HG03342 (cell line): ENCODE results near the gene GMPS.
"Not testable (repeated sequence)": the region's sequence is repeated elsewhere in the genome, so short reads cannot be mapped to it uniquely, and the experiment has no call there.

ENCODE experiments used
- ATAC-seq: cut with Tn5 transposase; IDR thresholded peaks from one replicate; pipeline ENCODE4 v1.9.1; 2021; ENCODE audit warnings: mild to moderate bottlenecking, moderate library complexity; ENCODE audit not compliant: unreplicated experiment

GMPS gene

GRCh38 chr3:155934230-155934629, 63.8 kb downstream of the GMPS start:
- no peak for ATAC-seq

GRCh38 chr3:155938409-155938808, 68.0 kb downstream of the GMPS start:
- ATAC-seq: no peak

- ATAC-seq: no peak
Observed at GRCh38 chr3:155941354-155941753, 70.9 kb downstream of the GMPS start.

DNA sequence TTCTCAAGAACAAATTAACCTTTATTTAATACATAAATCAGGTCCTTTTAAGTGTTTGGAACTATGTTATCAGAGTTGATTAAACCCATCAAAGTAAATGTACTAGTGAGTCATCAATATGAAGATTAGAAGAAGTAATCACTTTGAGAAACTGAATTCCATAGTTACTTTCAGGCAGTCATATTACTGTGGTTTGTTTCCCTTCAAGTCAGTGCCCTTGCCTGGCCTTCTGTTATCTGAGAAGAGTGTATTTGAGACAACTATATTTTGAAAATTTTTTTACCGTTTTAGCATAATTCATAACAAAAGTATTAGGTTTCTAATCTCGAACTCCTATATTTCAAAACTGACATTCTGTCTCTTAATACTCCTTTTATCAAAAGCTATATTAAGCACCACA, 73.6 kb downstream of the GMPS start:
- ATAC-seq: no peak

GRCh38 chr3:155946178-155946577, 75.7 kb downstream of the GMPS start:
- no peak for ATAC-seq

DNA sequence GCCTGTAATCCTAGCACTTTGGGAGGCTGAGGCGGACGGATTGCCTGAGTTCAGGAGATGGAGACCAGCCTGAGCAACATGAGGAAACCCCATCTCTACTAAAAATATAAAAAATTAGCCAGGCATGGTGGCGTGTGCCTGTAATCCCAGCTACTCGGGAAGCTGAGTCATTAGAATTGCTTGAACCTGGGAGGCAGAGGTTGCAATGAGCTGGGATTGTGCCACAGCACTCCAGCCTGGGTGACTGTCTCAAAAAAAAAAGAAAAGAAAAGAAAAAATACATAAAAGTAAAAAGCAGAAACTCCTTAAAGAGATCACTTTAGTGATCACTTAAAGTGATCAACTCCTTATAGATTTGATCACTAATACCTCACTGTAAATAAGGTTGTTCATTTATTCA, 78.0 kb downstream of the GMPS start:
- no peak for ATAC-seq

DNA sequence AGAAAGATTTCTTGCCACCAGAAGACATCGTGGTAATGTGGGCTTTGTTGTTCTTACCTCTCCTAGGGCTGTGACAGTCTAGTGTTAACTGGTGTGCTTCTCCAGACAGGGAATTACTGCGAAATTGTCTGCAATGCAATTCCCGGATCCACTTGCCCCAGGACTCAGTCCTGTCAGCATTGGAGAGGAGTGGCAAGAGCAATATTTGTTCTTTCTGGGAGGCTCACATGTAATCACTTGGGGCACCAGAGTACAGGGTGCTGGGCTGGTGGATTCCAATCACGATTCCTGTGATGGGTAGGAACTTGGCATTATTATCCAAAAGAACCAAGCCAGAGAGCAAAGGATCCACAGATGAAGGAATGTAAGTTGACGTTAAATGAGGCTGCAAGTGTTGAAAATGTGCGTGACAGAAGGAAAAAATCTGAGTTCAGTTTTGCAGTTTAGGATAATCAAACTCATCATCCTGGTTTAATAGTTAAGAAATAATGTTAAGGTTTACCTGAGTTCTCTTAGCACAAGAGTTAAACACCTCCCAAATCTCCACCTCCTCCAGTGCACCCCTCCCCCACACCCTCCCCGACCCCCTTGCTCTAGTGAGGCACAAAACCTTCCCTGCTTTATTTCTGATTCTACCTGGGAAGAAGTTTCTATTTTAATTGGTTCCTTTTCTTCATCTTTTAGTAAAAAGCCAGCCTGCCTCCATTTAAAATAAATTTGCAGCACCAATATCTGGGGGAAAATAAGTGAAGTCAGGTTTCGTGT, 79.2 kb downstream of the GMPS start:
- ATAC-seq: no peak

- ATAC-seq: no peak
Observed at GRCh38 chr3:155956508-155957411, 86.3 kb downstream of the GMPS start.

- no peak for ATAC-seq
Observed at GRCh38 chr3:155957412-155957880, 87.0 kb downstream of the GMPS start.

GRCh38 chr3:155958676-155959075, 88.2 kb downstream of the GMPS start:
- no peak for ATAC-seq

DNA sequence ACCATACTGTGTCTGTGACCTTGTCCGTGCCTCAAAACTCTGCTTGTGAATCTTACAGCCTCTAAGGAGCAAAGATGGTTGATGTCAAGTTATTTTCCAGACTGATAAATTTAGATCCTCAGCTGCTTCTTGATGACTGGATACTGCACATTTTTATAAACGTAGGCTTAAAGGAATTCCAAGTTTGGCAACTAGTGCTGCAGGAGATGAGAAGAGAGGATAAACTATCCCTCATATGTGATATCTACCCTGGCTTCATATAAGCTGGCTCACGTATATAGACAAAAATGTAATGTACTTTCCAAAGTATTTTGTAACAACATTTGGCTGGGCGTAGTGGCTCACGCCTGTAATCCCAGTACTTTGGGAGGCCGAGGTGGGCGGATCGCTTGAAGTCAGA, 89.6 kb downstream of the GMPS start:
- no peak for ATAC-seq

GRCh38 chr3:155961044-155961443, 90.6 kb downstream of the GMPS start:
- not testable (repeated sequence) for ATAC-seq

GRCh38 chr3:155963570-155963969, 93.1 kb downstream of the GMPS start:
- no peak for ATAC-seq

DNA sequence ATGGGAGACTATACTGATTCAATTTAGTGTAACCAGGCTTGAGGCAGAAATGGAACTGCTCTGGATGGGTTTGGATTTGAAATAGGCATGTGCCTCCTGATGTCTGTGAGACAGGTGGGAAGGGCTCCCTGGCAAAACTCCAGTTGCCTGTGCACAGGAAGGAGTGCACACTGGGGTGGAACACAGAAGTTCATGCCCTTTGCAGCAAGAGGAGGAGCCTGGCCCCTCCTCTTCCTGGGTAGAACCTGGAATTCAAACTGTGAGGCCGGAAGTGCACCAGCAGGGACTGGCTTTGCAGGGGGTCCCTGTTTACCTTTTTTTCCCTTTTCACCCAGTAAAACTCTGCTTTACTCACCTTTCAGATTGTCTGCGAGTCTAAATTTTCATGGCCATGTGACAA, 99.9 kb downstream of the GMPS start:
- ATAC-seq: no peak

DNA sequence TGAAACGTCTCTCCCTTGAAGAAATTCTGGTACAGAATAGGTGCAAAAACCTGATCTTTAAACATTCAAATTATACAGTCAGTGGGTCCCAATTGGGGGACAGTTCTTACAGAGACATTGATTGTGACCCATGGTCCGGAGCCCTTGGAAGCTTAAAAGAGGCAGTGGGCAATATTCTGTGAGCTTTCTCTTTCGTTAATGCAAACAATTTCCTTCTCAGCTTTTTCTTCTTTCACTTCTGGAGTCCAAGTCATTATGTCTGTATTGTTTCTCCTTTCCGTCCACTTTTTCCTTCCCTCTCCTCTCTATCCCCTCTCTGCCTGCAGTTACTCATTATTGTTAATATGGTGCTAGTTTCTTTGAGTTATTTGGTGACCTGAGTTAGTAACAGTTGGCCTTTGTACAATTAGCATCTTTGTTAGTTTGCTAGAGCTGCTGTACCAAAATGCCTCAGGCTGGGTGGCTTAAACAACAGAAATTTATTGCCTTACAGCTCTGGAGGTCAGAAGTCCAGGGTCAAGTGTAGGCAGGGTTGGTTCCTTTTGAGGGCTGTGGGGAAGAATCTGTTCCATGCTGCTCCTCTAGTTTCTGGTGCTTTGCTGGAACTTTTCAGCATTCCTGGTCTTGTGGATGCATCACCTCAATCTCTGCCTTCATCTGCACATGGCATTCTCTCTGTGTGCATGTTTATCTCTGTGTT, 102.6 kb downstream of the GMPS start:
- peak; percentile 66 for ATAC-seq

DNA sequence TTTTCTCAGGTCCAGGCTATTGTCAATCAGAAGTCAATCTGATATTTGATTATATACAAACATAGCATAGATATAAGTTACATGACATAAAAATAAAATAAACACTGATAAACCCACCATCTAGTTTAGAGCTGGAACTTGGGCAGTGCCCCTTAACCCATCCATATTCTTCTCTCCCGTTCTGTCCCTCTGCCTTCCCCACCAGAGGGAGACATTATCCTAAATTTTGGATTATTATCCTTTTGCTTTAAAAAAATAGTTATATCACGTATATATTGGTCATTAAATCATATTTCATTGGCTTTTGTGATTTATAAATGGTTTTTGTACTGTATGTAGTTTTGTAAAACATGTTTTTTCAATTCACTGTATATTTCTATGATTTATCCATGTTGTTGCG, 107.9 kb downstream of the GMPS start:
- no peak for ATAC-seq

- ATAC-seq: no peak
Observed at GRCh38 chr3:155979746-155980145, 109.3 kb downstream of the GMPS start.

DNA sequence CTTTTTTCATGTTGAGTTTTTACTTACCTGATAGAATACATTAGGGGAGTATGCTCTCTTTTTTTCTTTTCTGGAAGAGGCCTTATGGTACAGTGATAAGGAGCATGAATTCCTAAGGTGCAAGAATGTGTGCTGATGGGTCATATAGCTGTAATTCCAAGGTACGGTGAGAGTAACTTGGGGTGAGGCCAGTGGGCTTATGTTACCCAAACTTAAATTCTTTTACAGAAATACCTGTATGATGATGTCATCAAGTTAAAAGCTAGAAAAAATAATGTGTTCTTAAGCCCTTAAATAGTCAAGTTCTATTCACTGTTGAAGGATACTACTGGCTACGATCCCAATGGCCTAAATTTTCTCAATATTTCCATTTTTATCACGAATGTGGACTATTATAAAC, 111.2 kb downstream of the GMPS start:
- ATAC-seq: no peak

DNA sequence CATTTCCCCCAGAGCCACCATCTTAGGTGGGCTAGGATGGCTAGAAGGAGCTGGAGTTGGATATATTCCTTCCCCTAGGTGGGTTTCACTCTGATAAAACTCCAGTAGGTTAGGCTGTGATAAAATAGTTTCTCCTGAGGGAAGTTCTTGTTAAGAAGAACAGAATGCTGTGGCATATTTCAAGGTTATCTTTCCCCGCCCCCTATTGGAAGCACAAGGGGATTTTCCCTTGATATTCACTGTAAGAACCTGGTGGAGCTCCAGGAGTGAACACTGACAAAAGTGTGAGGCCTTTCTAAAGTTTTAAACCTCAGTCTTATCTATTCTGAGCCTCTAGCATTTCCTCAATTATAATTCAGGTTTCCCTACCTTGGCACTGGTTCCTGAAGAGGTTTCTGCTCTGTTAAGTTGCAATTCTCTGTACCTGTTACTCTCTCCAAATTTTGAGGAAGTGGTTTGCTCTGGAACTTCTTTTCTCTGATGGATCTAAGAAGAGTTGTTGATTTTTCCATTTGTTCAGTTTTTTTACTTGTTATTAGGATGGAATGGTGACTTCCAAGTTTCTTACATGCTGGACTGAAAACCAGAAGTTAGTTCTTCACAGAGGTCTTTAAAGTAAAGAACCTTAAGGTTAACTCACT, 113.5 kb downstream of the GMPS start:
- ATAC-seq: no peak

GRCh38 chr3:155984791-155985417, 114.5 kb downstream of the GMPS start:
- ATAC-seq: no peak
